ENCODE measurements around the gene CORO2A. TPM values are rescaled to one million over a fixed set of nuclear protein-coding genes. Genes with fewer than 3 reads are reported as not detected.
"Not testable (repeated sequence)": the region's sequence is repeated elsewhere in the genome, so short reads cannot be mapped to it uniquely, and the experiment has no call there.

The CORO2A gene
- total RNA-seq, 2 experiments from 2014 or later = 9.2 TPM

GRCh38 chr9:98178874-98179850 is 13.3 kb downstream of the CORO2A start:
- ChIA-PET POLR2A (no interaction called here), CTCF (interaction anchor here (1.4 to 1.7 kb wide), 2 partner anchors 12 to 61 kb away, joined by 4 read pairs; no protein-coding TSS in a partner anchor)
- no peak for ATAC-seq
- Mint-ChIP-seq H3K9me3 (ENCODE audit: insufficient read depth) (no peaks in the 10 kb centered on the region), H3K27me3 (ENCODE audit: low read depth) (no peaks in the 10 kb centered on the region), H3K4me1 (ENCODE audit: low read depth) (peaks cover 15% of the 10 kb centered on the region), H3K27ac (no peak overlapping the region), H3K4me3 (no peak overlapping the region), H3K36me3 (ENCODE audit: low read depth) (no peaks in the 10 kb centered on the region)
- DNase-seq = no peak

GRCh38 chr9:98176391-98177259 is 15.8 kb downstream of the CORO2A start:
- Mint-ChIP-seq H3K9me3 (ENCODE audit: insufficient read depth) (no peaks in the 10 kb centered on the region), H3K27ac (no peak overlapping the region), H3K4me3 (no peak overlapping the region), H3K4me1 (ENCODE audit: low read depth) (peaks cover 12% of the 10 kb centered on the region), H3K36me3 (ENCODE audit: low read depth) (no peaks in the 10 kb centered on the region), H3K27me3 (ENCODE audit: low read depth) (no peaks in the 10 kb centered on the region)
- ChIA-PET POLR2A (no interaction called here), CTCF (no interaction called here)
- DNase-seq (no peak), ATAC-seq (no peak)

- no peaks in the 10 kb centered on the region for H3K9me3 Mint-ChIP-seq (ENCODE audit: insufficient read depth)
- peaks cover 12% of the 10 kb centered on the region for H3K4me1 Mint-ChIP-seq (ENCODE audit: low read depth)
- no peak for DNase-seq
- no peak overlapping the region for H3K27ac Mint-ChIP-seq
- H3K4me3 Mint-ChIP-seq = no peak overlapping the region
- no peaks in the 10 kb centered on the region for H3K36me3 Mint-ChIP-seq (ENCODE audit: low read depth)
- no peak for ATAC-seq
- CTCF ChIA-PET = no interaction called here
- H3K27me3 Mint-ChIP-seq (ENCODE audit: low read depth) = no peaks in the 10 kb centered on the region
- POLR2A ChIA-PET = no interaction called here
Observed at GRCh38 chr9:98175762-98176161, 16.7 kb downstream of the CORO2A start.

- no peaks in the 10 kb centered on the region for H3K9me3 Mint-ChIP-seq (ENCODE audit: insufficient read depth)
- ATAC-seq (no peak), DNase-seq (no peak)
- H3K27me3 Mint-ChIP-seq (ENCODE audit: low read depth) = no peaks in the 10 kb centered on the region
- ChIA-PET CTCF (no interaction called here), POLR2A (interaction anchor here (0.6 kb wide), 1 partner anchor 27 kb away, joined by 3 read pairs; no protein-coding TSS in a partner anchor)
- peaks cover 11% of the 10 kb centered on the region for H3K4me1 Mint-ChIP-seq (ENCODE audit: low read depth)
- no peak overlapping the region for H3K4me3 Mint-ChIP-seq
- H3K36me3 Mint-ChIP-seq (ENCODE audit: low read depth) = no peaks in the 10 kb centered on the region
- H3K27ac Mint-ChIP-seq = no peak overlapping the region
Observed at GRCh38 chr9:98175028-98175569, 17.3 kb downstream of the CORO2A start.

GRCh38 chr9:98174502-98174918 is 17.9 kb downstream of the CORO2A start:
- H3K27me3 Mint-ChIP-seq (ENCODE audit: low read depth); H3K4me3 Mint-ChIP-seq; H3K9me3 Mint-ChIP-seq (ENCODE audit: insufficient read depth); CTCF ChIA-PET; DNase-seq; ATAC-seq; H3K36me3 Mint-ChIP-seq (ENCODE audit: low read depth); H3K27ac Mint-ChIP-seq: not testable (repeated sequence)
- H3K4me1 Mint-ChIP-seq (ENCODE audit: low read depth) = peaks cover 14% of the 10 kb centered on the region
- POLR2A ChIA-PET = interaction anchor here (0.6 kb wide), 2 partner anchors 17 to 26 kb away, joined by 3 read pairs; no protein-coding TSS in a partner anchor

- no peak for ATAC-seq
- CTCF ChIA-PET = no interaction called here
- DNase-seq = no peak
- H3K9me3 Mint-ChIP-seq (ENCODE audit: insufficient read depth) = no peaks in the 10 kb centered on the region
- H3K4me1 Mint-ChIP-seq (ENCODE audit: low read depth) = peaks cover 22% of the 10 kb centered on the region
- H3K27me3 Mint-ChIP-seq (ENCODE audit: low read depth) = no peaks in the 10 kb centered on the region
- H3K27ac Mint-ChIP-seq = no peak overlapping the region
- POLR2A ChIA-PET = no interaction called here
- H3K36me3 Mint-ChIP-seq (ENCODE audit: low read depth) = no peaks in the 10 kb centered on the region
- H3K4me3 Mint-ChIP-seq = no peak overlapping the region
Observed at GRCh38 chr9:98173181-98173580, 19.3 kb downstream of the CORO2A start.

GRCh38 chr9:98172604-98173003 is 19.8 kb downstream of the CORO2A start:
- CTCF ChIA-PET = no interaction called here
- ATAC-seq = no peak

GRCh38 chr9:98171176-98171925 is 21.1 kb downstream of the CORO2A start:
- Mint-ChIP-seq H3K4me1 (ENCODE audit: low read depth) (peaks cover 25% of the 10 kb centered on the region), H3K27me3 (ENCODE audit: low read depth) (no peaks in the 10 kb centered on the region), H3K36me3 (ENCODE audit: low read depth) (no peaks in the 10 kb centered on the region), H3K9me3 (ENCODE audit: insufficient read depth) (no peaks in the 10 kb centered on the region), H3K4me3 (no peak overlapping the region), H3K27ac (no peak overlapping the region)
- ChIA-PET CTCF (no interaction called here), POLR2A (interaction anchor here (0.8 kb wide), 1 partner anchor 50 kb away, joined by 4 read pairs; no protein-coding TSS in a partner anchor)
- ATAC-seq (no peak), DNase-seq (no peak)

More at GRCh38 chr9:98172604-98173003, 19.8 kb downstream of the CORO2A start:
- Mint-ChIP-seq H3K9me3 (ENCODE audit: insufficient read depth) (no peaks in the 10 kb centered on the region), H3K4me1 (ENCODE audit: low read depth) (peaks cover 25% of the 10 kb centered on the region), H3K27ac (no peak overlapping the region), H3K4me3 (no peak overlapping the region), H3K27me3 (ENCODE audit: low read depth) (no peaks in the 10 kb centered on the region), H3K36me3 (ENCODE audit: low read depth) (no peaks in the 10 kb centered on the region)
- no peak for DNase-seq
- POLR2A ChIA-PET = no interaction called here

- DNase-seq = peak; percentile 51
- ChIA-PET CTCF (interaction anchor here (1.1 kb wide), 1 partner anchor 23 kb away, joined by 3 read pairs; no protein-coding TSS in a partner anchor), POLR2A (no interaction called here)
- Mint-ChIP-seq H3K36me3 (ENCODE audit: low read depth) (no peaks in the 10 kb centered on the region), H3K27me3 (ENCODE audit: low read depth) (no peaks in the 10 kb centered on the region), H3K9me3 (ENCODE audit: insufficient read depth) (no peaks in the 10 kb centered on the region), H3K4me3 (no peak overlapping the region), H3K27ac (peak overlapping the region; percentile 85), H3K4me1 (ENCODE audit: low read depth) (peaks cover 34% of the 10 kb centered on the region)
- ATAC-seq = peak; percentile 84
Observed at GRCh38 chr9:98168941-98169488, 23.4 kb downstream of the CORO2A start.

- no peak for ATAC-seq
- Mint-ChIP-seq H3K36me3 (ENCODE audit: low read depth) (no peaks in the 10 kb centered on the region), H3K4me1 (ENCODE audit: low read depth) (peaks cover 42% of the 10 kb centered on the region), H3K27ac (no peak overlapping the region), H3K9me3 (ENCODE audit: insufficient read depth) (no peaks in the 10 kb centered on the region), H3K27me3 (ENCODE audit: low read depth) (no peaks in the 10 kb centered on the region), H3K4me3 (no peak overlapping the region)
- CTCF ChIA-PET = interaction anchor here (0.9 to 1.1 kb wide), 2 partner anchors 23 to 26 kb away, joined by 3 read pairs; no protein-coding TSS in a partner anchor
- POLR2A ChIA-PET = no interaction called here
- no peak for DNase-seq
Observed at GRCh38 chr9:98168153-98168780, 24.2 kb downstream of the CORO2A start.
